Gastrocnemius medialis (tissue), 4 donors: Measurements from ENCODE around the gene FAM107B. TPM values are rescaled to one million over a fixed set of nuclear protein-coding genes. Genes with fewer than 3 reads are reported as not detected.

ENCODE experiments used
- ATAC-seq, 2 donors: fragments of 150-250 bp; one replicate each; pipeline ENCODE4 v1.9.1; 2016
- DNase-seq, 2 donors: peaks; one replicate each; pipeline ENCODE4 v3.0.0-alpha.2; 2019
- H3K27ac ChIP-seq, 4 donors: fragments of 200-600 bp; sonication (generic); 1 replicate in 1 of 4; 2 replicates in 3 of 4; pipeline ENCODE4 v1.5.1; 2016 to 2018; ENCODE audit warnings: mild to moderate bottlenecking in 2 of 4, moderate library complexity in 1 of 4
- H3K27me3 ChIP-seq, 3 donors: fragments of 200-600 bp; sonication (generic) in 2 of 3; 1 replicate in 1 of 3; 2 replicates in 2 of 3; pipeline versions ENCODE4 v1.5.1 to v1.6.0; 2016 to 2019; ENCODE audit warnings: mild to moderate bottlenecking in 1 of 3, moderate library complexity in 1 of 3
- H3K36me3 ChIP-seq, 2 donors: fragments of 200-600 bp; sonication (generic) in 1 of 2; one replicate each; pipeline ENCODE4 v1.5.1; 2017 to 2018
- H3K4me1 ChIP-seq, 2 donors: fragments of 200-600 bp; sonication (generic) in 1 of 2; one replicate each; pipeline ENCODE4 v1.5.1; 2016 to 2017; ENCODE audit warnings: mild to moderate bottlenecking in 2 of 2
- H3K4me3 ChIP-seq, 4 donors: fragments of 200-600 bp; sonication (generic) in 3 of 4; 1 replicate in 1 of 4; 2 replicates in 3 of 4; pipeline ENCODE4 v1.5.1; 2016 to 2019; ENCODE audit warnings: mild to moderate bottlenecking in 2 of 4
- H3K9me3 ChIP-seq, 3 donors: fragments of 200-600 bp; sonication (generic) in 2 of 3; 1 replicate in 1 of 3; 2 replicates in 2 of 3; pipeline ENCODE4 v1.5.1; 2016 to 2019
- POLR2A ChIP-seq, 2 donors: fragments of 450-650 bp; IDR thresholded peaks; one replicate each; pipeline ENCODE4 v1.6.1; 2017; ENCODE audit warnings: antibody characterized with exemption in 2 of 2, mild to moderate bottlenecking in 2 of 2, moderate library complexity in 2 of 2
- in situ Hi-C, 4 donors: fragments of 200-750 bp; cut with MboI; loops; one replicate each; pipeline versions ENCODE4 v1.15.0 to v1.8.0; 2017; ENCODE audit warnings: low sequenced_read_pairs in 4 of 4
- intact Hi-C: fragments of 100-400 bp; cut with DNase I; formaldehyde crosslinking; loops from one replicate; pipeline ENCODE4 v1.15.1; 2023; ENCODE audit warnings: low total_unique reads
- total RNA-seq, 4 donors: library from RNA; depleted of rRNA; stranded (reverse); fragments of >200 nt; gene quantifications; one replicate each; pipeline versions ENCODE4 v1.1.0 to v1.2.3, GENCODE V29; 2016
- TF ChIP-seq, protein P1 (sequence below), 5 experiments: fragments of 450-650 bp in 3 of 5; fragments of 200-600 bp in 2 of 5; sonication (generic) in 2 of 5; IDR thresholded peaks in 4 of 5; conservative IDR thresholded peaks in 1 of 5; 1 replicate in 4 of 5; 2 replicates in 1 of 5; pipeline ENCODE4 v1.5.1; 2016 to 2019; ENCODE audit warnings: antibody characterized with exemption in 5 of 5, mild to moderate bottlenecking in 3 of 5, moderate library complexity in 3 of 5

Gene FAM107B
- total RNA-seq, 4 donors from 2014 or later, result 1.5 to 3.7 (median 2.6) TPM

DNA sequence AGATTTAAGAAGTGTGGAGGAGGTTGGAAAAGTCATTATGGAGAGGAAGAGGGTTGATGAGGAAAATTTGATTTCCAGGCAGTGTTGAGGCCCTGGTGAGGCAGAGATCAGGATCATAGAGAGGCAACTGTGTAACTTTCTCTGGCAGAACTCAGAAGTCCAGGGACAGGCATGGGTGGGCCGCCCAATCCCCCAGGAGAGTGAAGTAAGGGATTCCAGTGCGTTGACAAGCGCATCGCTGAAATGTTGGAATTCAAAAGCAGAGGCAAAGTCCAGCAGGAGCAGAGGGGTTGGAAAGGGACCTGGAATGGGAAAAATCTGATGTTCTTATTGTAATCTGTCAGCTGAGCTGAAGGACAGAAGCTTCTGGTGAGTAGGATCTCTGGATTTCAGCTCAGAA is 207.3 kb downstream of the FAM107B start:
- TF ChIP-seq, protein P1, sequence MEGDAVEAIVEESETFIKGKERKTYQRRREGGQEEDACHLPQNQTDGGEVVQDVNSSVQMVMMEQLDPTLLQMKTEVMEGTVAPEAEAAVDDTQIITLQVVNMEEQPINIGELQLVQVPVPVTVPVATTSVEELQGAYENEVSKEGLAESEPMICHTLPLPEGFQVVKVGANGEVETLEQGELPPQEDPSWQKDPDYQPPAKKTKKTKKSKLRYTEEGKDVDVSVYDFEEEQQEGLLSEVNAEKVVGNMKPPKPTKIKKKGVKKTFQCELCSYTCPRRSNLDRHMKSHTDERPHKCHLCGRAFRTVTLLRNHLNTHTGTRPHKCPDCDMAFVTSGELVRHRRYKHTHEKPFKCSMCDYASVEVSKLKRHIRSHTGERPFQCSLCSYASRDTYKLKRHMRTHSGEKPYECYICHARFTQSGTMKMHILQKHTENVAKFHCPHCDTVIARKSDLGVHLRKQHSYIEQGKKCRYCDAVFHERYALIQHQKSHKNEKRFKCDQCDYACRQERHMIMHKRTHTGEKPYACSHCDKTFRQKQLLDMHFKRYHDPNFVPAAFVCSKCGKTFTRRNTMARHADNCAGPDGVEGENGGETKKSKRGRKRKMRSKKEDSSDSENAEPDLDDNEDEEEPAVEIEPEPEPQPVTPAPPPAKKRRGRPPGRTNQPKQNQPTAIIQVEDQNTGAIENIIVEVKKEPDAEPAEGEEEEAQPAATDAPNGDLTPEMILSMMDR (IDR thresholded peaks at IDR 0.05 in 4 of 5, conservative IDR thresholded peaks at IDR 0.05 in 1 of 5), result no peak
- TF ChIP-seq POLR2A (IDR thresholded peaks at IDR 0.05), result no peak
- no peak for DNase-seq
- H3K4me3 ChIP-seq, result no peak overlapping the region
- H3K27ac ChIP-seq, result no peak overlapping the region
- ATAC-seq, result no peak
- H3K9me3 ChIP-seq, result no peaks in the 10 kb centered on the region
- in situ Hi-C loops (no loop called here), intact Hi-C loops (no loop called here)
- no peaks in the 10 kb centered on the region for H3K4me1 ChIP-seq
- no peaks in the 10 kb centered on the region for H3K36me3 ChIP-seq
- H3K27me3 ChIP-seq, result no peaks in the 10 kb centered on the region

DNA sequence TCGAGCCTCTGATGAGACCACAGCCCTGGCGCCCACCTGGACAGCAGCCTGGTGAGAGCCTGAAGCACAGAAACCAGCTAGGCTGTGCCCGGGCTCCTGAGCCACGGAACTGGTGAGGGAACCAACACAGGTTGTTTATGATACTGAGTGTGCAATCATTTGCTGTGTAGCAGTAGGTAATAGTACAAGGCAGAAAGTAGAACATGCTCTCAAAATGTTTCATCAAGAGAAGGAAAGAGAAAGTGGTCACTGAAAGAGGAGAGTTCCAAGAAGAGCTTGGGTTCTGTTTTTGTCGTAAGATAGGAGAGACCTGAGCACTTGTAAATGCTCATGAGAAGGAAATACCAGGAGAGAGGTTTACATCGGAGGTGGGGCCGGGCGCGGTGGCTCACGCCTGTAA is 208.2 kb downstream of the FAM107B start:
- intact Hi-C loops (no loop called here), in situ Hi-C loops (no loop called here)
- H3K4me3 ChIP-seq, result no peak overlapping the region
- no peaks in the 10 kb centered on the region for H3K4me1 ChIP-seq
- no peaks in the 10 kb centered on the region for H3K9me3 ChIP-seq
- ATAC-seq (no peak), DNase-seq (no peak)
- TF ChIP-seq, protein P1 (IDR thresholded peaks at IDR 0.05 in 4 of 5, conservative IDR thresholded peaks at IDR 0.05 in 1 of 5), result no peak
- TF ChIP-seq POLR2A (IDR thresholded peaks at IDR 0.05), result no peak
- no peaks in the 10 kb centered on the region for H3K36me3 ChIP-seq
- no peaks in the 10 kb centered on the region for H3K27me3 ChIP-seq
- H3K27ac ChIP-seq, result no peak overlapping the region

DNA sequence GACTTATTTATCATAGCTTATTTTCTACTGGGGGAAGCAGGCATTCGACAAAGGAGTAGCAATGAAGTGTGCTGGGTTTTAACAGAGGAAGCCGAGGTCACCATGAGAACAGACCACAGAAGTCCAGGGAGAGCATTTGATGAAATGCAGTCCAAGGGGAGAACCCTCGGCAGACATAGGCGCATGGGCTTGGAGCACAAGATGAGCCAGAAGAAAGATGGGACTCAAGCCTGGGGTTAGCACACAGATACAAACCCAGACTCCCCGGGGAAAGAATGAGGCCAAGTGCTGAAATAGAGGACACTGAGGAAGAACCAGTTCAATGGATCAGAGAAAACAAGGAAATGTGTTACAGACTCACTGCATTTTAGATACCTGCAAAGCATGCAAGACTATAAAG is 209.5 kb downstream of the FAM107B start:
- H3K27me3 ChIP-seq, result no peaks in the 10 kb centered on the region
- ATAC-seq (peak; percentile 51 to 74), DNase-seq (peak in 1 of 2 donors; percentile 40)
- TF ChIP-seq, protein P1 (IDR thresholded peaks at IDR 0.05 in 4 of 5, conservative IDR thresholded peaks at IDR 0.05 in 1 of 5), result no peak
- TF ChIP-seq POLR2A (IDR thresholded peaks at IDR 0.05), result no peak
- no peak overlapping the region for H3K27ac ChIP-seq
- no peak overlapping the region for H3K4me3 ChIP-seq
- intact Hi-C loops, result no loop called here
- in situ Hi-C loops, result no loop called here
- H3K36me3 ChIP-seq, result no peaks in the 10 kb centered on the region
- no peaks in the 10 kb centered on the region for H3K9me3 ChIP-seq
- no peaks in the 10 kb centered on the region for H3K4me1 ChIP-seq

DNA sequence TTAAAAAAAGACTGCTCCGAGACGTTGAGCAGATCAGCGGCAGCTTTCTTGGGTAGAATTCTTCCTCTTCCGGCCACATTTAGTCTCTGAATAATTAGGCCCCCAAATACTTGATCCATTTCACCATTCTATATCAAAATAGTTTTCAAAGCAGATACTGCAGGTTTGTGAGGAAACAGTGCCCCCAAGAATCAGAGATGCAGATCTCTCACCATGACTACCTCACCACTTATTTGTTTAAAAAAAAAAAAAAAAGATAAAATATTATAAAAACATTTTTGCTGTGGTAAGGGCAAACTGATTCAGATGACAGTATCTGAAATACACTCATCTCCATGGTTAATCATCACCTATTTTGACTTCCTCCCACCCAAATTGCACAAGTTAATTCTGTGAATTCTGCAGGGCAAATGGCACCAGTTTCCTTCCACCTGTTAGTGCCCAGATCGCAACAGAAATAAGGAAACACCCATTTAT is 210.4 kb downstream of the FAM107B start:
- Histone ChIP-seq H3K27me3 (no peaks in the 10 kb centered on the region), H3K36me3 (no peaks in the 10 kb centered on the region), H3K4me1 (no peaks in the 10 kb centered on the region), H3K4me3 (no peak overlapping the region), H3K9me3 (no peaks in the 10 kb centered on the region), H3K27ac (no peak overlapping the region)
- ATAC-seq (no peak), DNase-seq (no peak)
- TF ChIP-seq, protein P1 (IDR thresholded peaks at IDR 0.05 in 4 of 5, conservative IDR thresholded peaks at IDR 0.05 in 1 of 5), result no peak
- TF ChIP-seq POLR2A (IDR thresholded peaks at IDR 0.05), result no peak
- intact Hi-C loops (no loop called here), in situ Hi-C loops (no loop called here)

DNA sequence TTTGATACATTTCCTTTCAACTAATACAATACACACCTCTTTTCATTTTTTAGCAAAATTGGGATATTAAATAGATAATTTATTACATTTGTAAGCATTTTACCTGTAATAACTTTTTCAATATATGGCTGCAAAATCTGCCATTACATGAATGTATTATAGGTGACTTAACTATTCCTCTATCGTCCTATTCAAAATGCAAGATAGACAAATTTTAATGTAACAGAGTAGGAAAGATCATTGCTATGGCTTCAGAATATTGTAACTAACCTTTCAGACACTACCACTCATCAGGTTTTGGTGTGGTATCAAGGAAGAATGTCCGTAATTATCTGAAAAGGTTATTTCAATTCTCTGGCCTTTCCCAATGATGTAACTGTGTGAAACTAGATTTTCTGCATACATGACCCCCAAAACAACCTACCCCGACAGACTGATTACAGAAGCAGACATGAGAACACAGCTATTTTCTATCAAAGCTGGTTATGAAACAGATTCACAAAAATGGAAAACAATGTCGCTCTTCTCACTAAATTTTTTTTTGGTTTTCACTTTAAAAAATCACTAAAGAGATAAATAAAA is 211.2 kb downstream of the FAM107B start:
- intact Hi-C loops, result no loop called here
- H3K27ac ChIP-seq, result no peak overlapping the region
- no peak for DNase-seq

More for the DNA sequence above, 211.2 kb downstream of the FAM107B start:
- TF ChIP-seq, protein P1 (IDR thresholded peaks at IDR 0.05 in 4 of 5, conservative IDR thresholded peaks at IDR 0.05 in 1 of 5), result no peak
- in situ Hi-C loops, result no loop called here
- no peaks in the 10 kb centered on the region for H3K4me1 ChIP-seq
- no peaks in the 10 kb centered on the region for H3K9me3 ChIP-seq
- no peak overlapping the region for H3K4me3 ChIP-seq
- H3K27me3 ChIP-seq, result no peaks in the 10 kb centered on the region
- no peaks in the 10 kb centered on the region for H3K36me3 ChIP-seq
- ATAC-seq, result no peak
